Measurements from ENCODE around the gene KLHL17.

- no peak for TF ChIP-seq EZH2phosphoT487 (IDR thresholded peaks at IDR 0.05; ENCODE audit: borderline replicate concordance, low read length)
- TF ChIP-seq, protein P1, sequence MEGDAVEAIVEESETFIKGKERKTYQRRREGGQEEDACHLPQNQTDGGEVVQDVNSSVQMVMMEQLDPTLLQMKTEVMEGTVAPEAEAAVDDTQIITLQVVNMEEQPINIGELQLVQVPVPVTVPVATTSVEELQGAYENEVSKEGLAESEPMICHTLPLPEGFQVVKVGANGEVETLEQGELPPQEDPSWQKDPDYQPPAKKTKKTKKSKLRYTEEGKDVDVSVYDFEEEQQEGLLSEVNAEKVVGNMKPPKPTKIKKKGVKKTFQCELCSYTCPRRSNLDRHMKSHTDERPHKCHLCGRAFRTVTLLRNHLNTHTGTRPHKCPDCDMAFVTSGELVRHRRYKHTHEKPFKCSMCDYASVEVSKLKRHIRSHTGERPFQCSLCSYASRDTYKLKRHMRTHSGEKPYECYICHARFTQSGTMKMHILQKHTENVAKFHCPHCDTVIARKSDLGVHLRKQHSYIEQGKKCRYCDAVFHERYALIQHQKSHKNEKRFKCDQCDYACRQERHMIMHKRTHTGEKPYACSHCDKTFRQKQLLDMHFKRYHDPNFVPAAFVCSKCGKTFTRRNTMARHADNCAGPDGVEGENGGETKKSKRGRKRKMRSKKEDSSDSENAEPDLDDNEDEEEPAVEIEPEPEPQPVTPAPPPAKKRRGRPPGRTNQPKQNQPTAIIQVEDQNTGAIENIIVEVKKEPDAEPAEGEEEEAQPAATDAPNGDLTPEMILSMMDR (IDR thresholded peaks at IDR 0.05; ENCODE audit: low read depth, low read length, poor library complexity, severe bottlenecking): no peak
Observed at GRCh38 chr1:952603-953002, 7.8 kb upstream of the KLHL17 start.
